ENCODE measurements around the gene MED27. TPM values are rescaled to one million over a fixed set of nuclear protein-coding genes. Genes with fewer than 3 reads are reported as not detected.

MED27 gene
- total RNA-seq, 4 donors from 2014 or later, result 4.1 to 6.3 (median 5.7) TPM

DNA sequence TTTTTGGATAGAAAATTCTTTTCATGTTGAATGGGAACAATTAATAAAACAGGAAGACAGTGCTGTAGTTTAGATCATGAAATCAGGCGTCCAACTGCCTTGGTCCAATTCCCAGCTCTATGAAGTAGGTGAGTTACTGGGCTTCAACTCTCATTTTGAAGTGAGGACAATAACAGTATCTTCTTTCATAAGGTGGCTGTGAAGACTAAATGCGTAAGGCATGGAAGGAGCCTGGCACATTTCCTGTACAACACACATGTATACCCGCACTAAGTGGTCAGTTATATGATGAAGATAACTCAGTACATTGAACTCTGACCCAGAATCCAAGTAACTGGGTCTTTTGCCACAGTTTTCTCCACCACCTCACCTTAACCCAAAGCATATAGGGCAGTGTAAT is 120.6 kb downstream of the MED27 start:
- no peaks in the 10 kb centered on the region for H3K4me1 ChIP-seq
- H3K9me3 ChIP-seq, result no peaks in the 10 kb centered on the region
- no peak for DNase-seq
- H3K27me3 ChIP-seq, result no peaks in the 10 kb centered on the region
- H3K4me3 ChIP-seq, result no peak overlapping the region
- no peaks in the 10 kb centered on the region for H3K36me3 ChIP-seq
- TF ChIP-seq, protein P1, sequence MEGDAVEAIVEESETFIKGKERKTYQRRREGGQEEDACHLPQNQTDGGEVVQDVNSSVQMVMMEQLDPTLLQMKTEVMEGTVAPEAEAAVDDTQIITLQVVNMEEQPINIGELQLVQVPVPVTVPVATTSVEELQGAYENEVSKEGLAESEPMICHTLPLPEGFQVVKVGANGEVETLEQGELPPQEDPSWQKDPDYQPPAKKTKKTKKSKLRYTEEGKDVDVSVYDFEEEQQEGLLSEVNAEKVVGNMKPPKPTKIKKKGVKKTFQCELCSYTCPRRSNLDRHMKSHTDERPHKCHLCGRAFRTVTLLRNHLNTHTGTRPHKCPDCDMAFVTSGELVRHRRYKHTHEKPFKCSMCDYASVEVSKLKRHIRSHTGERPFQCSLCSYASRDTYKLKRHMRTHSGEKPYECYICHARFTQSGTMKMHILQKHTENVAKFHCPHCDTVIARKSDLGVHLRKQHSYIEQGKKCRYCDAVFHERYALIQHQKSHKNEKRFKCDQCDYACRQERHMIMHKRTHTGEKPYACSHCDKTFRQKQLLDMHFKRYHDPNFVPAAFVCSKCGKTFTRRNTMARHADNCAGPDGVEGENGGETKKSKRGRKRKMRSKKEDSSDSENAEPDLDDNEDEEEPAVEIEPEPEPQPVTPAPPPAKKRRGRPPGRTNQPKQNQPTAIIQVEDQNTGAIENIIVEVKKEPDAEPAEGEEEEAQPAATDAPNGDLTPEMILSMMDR (IDR thresholded peaks at IDR 0.05), result no peak
- TF ChIP-seq POLR2A (IDR thresholded peaks at IDR 0.05), result no peak
- H3K27ac ChIP-seq, result no peak overlapping the region

DNA sequence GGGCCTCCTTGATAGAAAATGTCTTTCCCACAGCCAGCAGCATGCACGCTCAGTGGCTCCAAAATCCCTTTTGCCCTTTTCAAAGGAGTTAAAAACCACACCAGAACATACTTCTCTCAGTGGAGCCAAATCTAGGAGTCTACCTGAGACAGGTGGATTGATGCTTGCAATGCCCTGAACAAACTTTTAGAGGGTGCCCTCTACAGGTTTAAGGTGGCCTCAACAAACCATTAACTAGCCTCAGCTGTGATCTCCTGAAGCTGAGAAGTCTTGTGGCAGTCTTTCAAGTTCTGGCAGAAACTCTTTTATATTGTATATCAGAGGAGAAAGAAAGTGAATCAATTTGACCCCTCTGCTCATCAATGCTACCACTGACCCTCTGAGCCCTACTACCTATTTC is 125.4 kb downstream of the MED27 start:
- no peak for DNase-seq
- Histone ChIP-seq H3K27ac (no peak overlapping the region), H3K4me3 (no peak overlapping the region), H3K9me3 (no peaks in the 10 kb centered on the region), H3K27me3 (no peaks in the 10 kb centered on the region), H3K4me1 (no peaks in the 10 kb centered on the region), H3K36me3 (no peaks in the 10 kb centered on the region)
- TF ChIP-seq POLR2A (IDR thresholded peaks at IDR 0.05), result no peak
- TF ChIP-seq, protein P1 (IDR thresholded peaks at IDR 0.05), result peak in 1 of 6 experiments; percentile 16

GRCh38 chr9:131951905-131952304 is 127.8 kb downstream of the MED27 start:
- Histone ChIP-seq H3K4me3 (no peak overlapping the region), H3K4me1 (no peaks in the 10 kb centered on the region), H3K27me3 (no peaks in the 10 kb centered on the region), H3K36me3 (no peaks in the 10 kb centered on the region), H3K9me3 (no peaks in the 10 kb centered on the region), H3K27ac (no peak overlapping the region)
- TF ChIP-seq, protein P1 (IDR thresholded peaks at IDR 0.05), result no peak
- no peak for TF ChIP-seq POLR2A (IDR thresholded peaks at IDR 0.05)
- no peak for DNase-seq

DNA sequence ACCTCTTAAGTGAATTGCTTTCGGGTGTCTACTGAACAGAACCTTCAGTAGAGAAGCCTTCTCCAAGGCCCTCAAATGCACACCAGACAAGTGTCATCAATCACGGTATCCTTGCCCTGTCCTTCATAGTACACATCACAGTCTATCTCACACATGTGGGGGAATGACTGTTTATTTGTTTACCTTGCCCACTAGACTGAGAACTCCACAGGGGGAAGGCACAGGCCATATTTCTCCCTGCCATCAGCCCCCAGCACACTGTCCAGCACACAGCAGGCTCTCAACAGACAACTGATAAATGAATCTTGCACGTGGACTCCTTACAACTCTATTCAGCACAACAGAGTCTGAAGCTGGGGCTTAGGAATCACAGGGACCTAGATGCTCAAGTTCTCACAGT is 128.5 kb downstream of the MED27 start:
- no peak overlapping the region for H3K27ac ChIP-seq
- TF ChIP-seq POLR2A (IDR thresholded peaks at IDR 0.05), result no peak
- TF ChIP-seq, protein P1 (IDR thresholded peaks at IDR 0.05), result no peak
- H3K36me3 ChIP-seq, result no peaks in the 10 kb centered on the region
- no peaks in the 10 kb centered on the region for H3K27me3 ChIP-seq
- no peaks in the 10 kb centered on the region for H3K4me1 ChIP-seq
- no peaks in the 10 kb centered on the region for H3K9me3 ChIP-seq
- no peak for DNase-seq
- no peak overlapping the region for H3K4me3 ChIP-seq

- Histone ChIP-seq H3K4me3 (no peak overlapping the region), H3K9me3 (no peaks in the 10 kb centered on the region), H3K36me3 (no peaks in the 10 kb centered on the region), H3K27ac (no peak overlapping the region), H3K4me1 (no peaks in the 10 kb centered on the region), H3K27me3 (no peaks in the 10 kb centered on the region)
- DNase-seq, result no peak
- TF ChIP-seq, protein P1 (IDR thresholded peaks at IDR 0.05), result no peak
- TF ChIP-seq POLR2A (IDR thresholded peaks at IDR 0.05), result no peak
Observed at GRCh38 chr9:131950487-131950886, 129.2 kb downstream of the MED27 start.

GRCh38 chr9:131946180-131946579 is 133.5 kb downstream of the MED27 start:
- no peaks in the 10 kb centered on the region for H3K27me3 ChIP-seq
- H3K4me3 ChIP-seq, result no peak overlapping the region
- no peak for DNase-seq
- TF ChIP-seq POLR2A (IDR thresholded peaks at IDR 0.05), result no peak
- TF ChIP-seq, protein P1 (IDR thresholded peaks at IDR 0.05), result no peak
- H3K4me1 ChIP-seq, result no peaks in the 10 kb centered on the region
- no peak overlapping the region for H3K27ac ChIP-seq
- H3K9me3 ChIP-seq, result no peaks in the 10 kb centered on the region
- no peaks in the 10 kb centered on the region for H3K36me3 ChIP-seq
